ENCODE data around the gene MSI2. TPM values are rescaled to one million over a fixed set of nuclear protein-coding genes. Genes with fewer than 3 reads are reported as not detected.

MSI2 gene
- total RNA-seq, 6 experiments from 2014 or later: 12.0 to 22.6 (median 19.4) TPM

DNA sequence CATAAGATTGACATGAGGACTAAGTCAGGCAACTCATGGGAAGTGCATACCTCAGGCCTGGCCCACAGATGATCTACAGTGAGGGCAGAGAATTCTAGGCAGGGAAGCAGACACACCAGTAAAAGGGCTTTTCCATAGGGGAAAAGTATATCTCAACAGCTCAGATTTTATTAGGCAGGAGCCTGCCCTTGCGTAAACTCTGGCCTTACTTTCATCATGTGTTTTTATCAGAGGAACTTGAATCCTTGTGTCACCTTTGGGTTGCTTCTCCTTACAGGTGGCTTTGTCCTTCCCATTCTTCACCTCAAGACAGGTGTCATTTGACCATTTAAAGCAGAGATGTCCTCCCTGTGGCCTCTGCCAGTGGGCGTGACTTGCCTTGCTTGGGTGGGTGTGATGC is 138.1 kb downstream of the MSI2 start:
- H3K9me3 ChIP-seq: no peaks in the 10 kb centered on the region
- DNase-seq (no peak), ATAC-seq (no peak)
- WGBS (ENCODE audit: insufficient coverage, low coverage, low lambda C conversion rate, missing lambda C conversion rate): 89% methylated on average over 2 of the region's 2 CpGs
- no peaks in the 10 kb centered on the region for H3K4me1 ChIP-seq
- intact Hi-C loops (cut with DNase I): no loop called here
- no peak overlapping the region for H3K4me3 ChIP-seq
- TF ChIP-seq, protein P1, sequence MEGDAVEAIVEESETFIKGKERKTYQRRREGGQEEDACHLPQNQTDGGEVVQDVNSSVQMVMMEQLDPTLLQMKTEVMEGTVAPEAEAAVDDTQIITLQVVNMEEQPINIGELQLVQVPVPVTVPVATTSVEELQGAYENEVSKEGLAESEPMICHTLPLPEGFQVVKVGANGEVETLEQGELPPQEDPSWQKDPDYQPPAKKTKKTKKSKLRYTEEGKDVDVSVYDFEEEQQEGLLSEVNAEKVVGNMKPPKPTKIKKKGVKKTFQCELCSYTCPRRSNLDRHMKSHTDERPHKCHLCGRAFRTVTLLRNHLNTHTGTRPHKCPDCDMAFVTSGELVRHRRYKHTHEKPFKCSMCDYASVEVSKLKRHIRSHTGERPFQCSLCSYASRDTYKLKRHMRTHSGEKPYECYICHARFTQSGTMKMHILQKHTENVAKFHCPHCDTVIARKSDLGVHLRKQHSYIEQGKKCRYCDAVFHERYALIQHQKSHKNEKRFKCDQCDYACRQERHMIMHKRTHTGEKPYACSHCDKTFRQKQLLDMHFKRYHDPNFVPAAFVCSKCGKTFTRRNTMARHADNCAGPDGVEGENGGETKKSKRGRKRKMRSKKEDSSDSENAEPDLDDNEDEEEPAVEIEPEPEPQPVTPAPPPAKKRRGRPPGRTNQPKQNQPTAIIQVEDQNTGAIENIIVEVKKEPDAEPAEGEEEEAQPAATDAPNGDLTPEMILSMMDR (IDR thresholded peaks at IDR 0.05): no peak
- no peak for TF ChIP-seq POLR2A (IDR thresholded peaks at IDR 0.05)
- H3K27ac ChIP-seq: no peak overlapping the region
- H3K27me3 ChIP-seq: no peaks in the 10 kb centered on the region
- H3K36me3 ChIP-seq: no peaks in the 10 kb centered on the region

GRCh38 chr17:57395721-57396321 is 139.5 kb downstream of the MSI2 start:
- Histone ChIP-seq H3K27ac (no peak overlapping the region), H3K36me3 (no peaks in the 10 kb centered on the region), H3K4me1 (no peaks in the 10 kb centered on the region), H3K4me3 (no peak overlapping the region), H3K9me3 (no peaks in the 10 kb centered on the region), H3K27me3 (no peaks in the 10 kb centered on the region)
- DNase-seq (no peak), ATAC-seq (no peak)
- TF ChIP-seq POLR2A (IDR thresholded peaks at IDR 0.05): no peak
- TF ChIP-seq, protein P1 (IDR thresholded peaks at IDR 0.05): no peak
- no CpG with 5 or more reads among the region's 2 CpGs for WGBS (ENCODE audit: insufficient coverage, low coverage, low lambda C conversion rate, missing lambda C conversion rate)
- intact Hi-C loops (cut with DNase I): no loop called here

- 57% methylated on average over 3 of the region's 8 CpGs for WGBS (ENCODE audit: insufficient coverage, low coverage, low lambda C conversion rate, missing lambda C conversion rate)
- intact Hi-C loops (cut with DNase I): no loop called here
- TF ChIP-seq, protein P1 (IDR thresholded peaks at IDR 0.05): no peak
- TF ChIP-seq POLR2A (IDR thresholded peaks at IDR 0.05): no peak
- ATAC-seq: no peak
- H3K27me3 ChIP-seq: no peaks in the 10 kb centered on the region
- no peaks in the 10 kb centered on the region for H3K4me1 ChIP-seq
- DNase-seq: no peak
- H3K9me3 ChIP-seq: no peaks in the 10 kb centered on the region
- no peak overlapping the region for H3K27ac ChIP-seq
- no peak overlapping the region for H3K4me3 ChIP-seq
- no peaks in the 10 kb centered on the region for H3K36me3 ChIP-seq
Observed at GRCh38 chr17:57396511-57396921, 140.2 kb downstream of the MSI2 start.

GRCh38 chr17:57397402-57397801 is 141.1 kb downstream of the MSI2 start:
- Histone ChIP-seq H3K27ac (no peak overlapping the region), H3K36me3 (no peaks in the 10 kb centered on the region), H3K4me3 (no peak overlapping the region), H3K4me1 (no peaks in the 10 kb centered on the region), H3K9me3 (no peaks in the 10 kb centered on the region), H3K27me3 (no peaks in the 10 kb centered on the region)
- DNase-seq (no peak), ATAC-seq (no peak)
- intact Hi-C loops (cut with DNase I): no loop called here
- 100% methylated on average over 1 of the region's 7 CpGs for WGBS (ENCODE audit: insufficient coverage, low coverage, low lambda C conversion rate, missing lambda C conversion rate)
- TF ChIP-seq POLR2A (IDR thresholded peaks at IDR 0.05): no peak
- TF ChIP-seq, protein P1 (IDR thresholded peaks at IDR 0.05): no peak

DNA sequence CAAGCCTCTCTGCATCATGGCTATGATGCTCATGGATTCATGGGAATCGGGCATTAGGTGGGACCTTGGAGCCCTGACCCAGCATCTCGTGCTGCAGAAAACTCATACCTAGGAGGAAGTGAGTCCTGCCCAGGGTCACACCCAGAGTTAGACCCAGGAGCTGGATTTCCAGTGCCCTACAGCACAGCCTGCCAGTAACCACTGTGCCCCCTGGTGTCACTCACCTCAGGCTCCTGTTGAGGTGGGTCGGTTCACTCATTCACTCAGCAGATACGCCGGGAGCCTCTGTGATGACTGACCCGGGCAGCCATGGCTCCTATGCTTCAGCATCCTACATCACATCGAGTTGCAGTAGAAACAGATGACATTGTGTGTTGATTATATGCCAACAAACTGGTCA is 143.4 kb downstream of the MSI2 start:
- no peaks in the 10 kb centered on the region for H3K4me1 ChIP-seq
- no peak overlapping the region for H3K27ac ChIP-seq
- H3K9me3 ChIP-seq: no peaks in the 10 kb centered on the region
- intact Hi-C loops (cut with DNase I): no loop called here
- WGBS (ENCODE audit: insufficient coverage, low coverage, low lambda C conversion rate, missing lambda C conversion rate): 60% methylated on average over 1 of the region's 7 CpGs
- no peak overlapping the region for H3K4me3 ChIP-seq
- ATAC-seq (no peak), DNase-seq (no peak)
- H3K27me3 ChIP-seq: no peaks in the 10 kb centered on the region
- no peak for TF ChIP-seq POLR2A (IDR thresholded peaks at IDR 0.05)
- TF ChIP-seq, protein P1 (IDR thresholded peaks at IDR 0.05): no peak
- H3K36me3 ChIP-seq: no peaks in the 10 kb centered on the region

All from right lobe of liver (tissue), 6 donors.